HG03064 (cell line): ENCODE results near the gene POLR3GL.

Experiments used
- ATAC-seq: cut with Tn5 transposase; IDR thresholded peaks from one replicate; pipeline ENCODE4 v1.9.1; 2021; ENCODE audit warnings: low read depth; ENCODE audit not compliant: unreplicated experiment

The POLR3GL gene

DNA sequence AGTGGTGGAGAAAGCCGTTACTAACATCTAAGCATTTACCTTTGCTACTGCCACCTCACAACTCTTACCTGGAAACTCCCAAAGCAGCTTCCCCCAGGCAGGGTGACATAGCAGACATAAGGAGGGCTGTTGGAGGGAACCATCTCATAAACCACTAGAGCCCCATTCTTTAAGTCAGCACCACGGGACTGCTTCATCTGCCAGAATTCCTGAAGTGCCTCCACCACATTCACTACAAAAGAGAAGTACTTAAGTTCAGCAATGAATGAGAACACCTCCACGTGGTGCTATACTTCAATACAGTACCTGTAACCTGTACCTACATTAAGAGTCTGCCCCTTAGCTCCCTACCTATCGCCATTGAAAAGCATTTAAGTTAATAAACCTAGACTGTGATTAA is 16.9 kb upstream of the POLR3GL start:
- ATAC-seq: no peak

DNA sequence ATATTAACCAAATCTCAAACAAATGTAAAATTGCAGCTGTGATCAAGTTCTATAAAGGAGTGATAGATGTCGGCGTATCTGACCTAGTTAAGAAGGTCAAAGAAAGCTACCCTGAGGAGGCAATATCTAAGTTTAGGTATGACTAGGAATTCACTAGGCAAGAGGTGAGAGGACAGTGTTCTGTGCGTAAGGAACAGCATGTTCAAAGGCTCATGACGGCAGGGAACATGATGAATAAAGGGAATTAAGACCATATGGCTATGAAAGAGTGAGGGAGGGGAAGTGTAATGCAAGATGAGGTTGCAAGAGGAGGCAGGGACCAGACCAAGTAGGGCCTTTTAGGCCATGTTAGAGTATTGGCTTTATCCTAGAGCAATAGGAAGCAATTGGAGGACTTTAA is 15.3 kb upstream of the POLR3GL start:
- no peak for ATAC-seq

DNA sequence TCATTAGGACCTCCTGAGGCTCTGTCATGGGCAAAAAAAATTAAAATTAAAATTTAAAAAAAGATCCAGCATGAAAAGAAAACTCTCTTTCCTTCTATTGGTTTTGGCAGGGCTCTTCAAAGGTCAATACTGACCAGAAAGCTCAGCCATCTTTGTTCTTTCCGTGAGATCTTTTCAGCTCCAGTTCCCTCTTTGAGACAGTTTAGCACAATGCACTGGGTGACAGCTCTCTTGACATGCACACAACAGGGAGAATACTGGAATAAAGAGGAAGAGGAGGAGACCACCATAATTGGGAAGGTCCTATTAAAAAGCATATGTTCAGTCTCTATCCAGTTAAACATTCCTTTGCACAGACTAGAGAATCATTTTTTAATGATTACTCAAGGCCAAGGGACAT is 13.0 kb upstream of the POLR3GL start:
- ATAC-seq: no peak

DNA sequence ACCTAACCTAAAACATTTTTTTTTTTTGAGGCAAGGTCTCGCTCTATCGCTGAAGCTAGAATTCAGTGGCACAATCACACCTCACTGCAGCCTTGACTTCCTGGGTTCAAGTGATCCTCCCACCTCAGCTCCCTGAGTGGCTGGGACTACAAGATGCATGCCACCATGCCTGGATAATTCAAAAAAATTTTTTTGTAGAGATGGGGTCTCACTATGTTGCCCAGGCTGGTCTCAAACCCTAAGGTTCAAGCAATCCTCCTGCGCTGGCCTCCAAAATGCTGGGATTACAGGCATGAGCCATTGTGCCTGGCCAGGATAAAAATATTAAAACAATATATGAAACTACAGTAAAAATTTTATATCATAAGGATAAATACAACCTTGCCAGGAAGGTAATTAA is 11.6 kb upstream of the POLR3GL start:
- no peak for ATAC-seq

DNA sequence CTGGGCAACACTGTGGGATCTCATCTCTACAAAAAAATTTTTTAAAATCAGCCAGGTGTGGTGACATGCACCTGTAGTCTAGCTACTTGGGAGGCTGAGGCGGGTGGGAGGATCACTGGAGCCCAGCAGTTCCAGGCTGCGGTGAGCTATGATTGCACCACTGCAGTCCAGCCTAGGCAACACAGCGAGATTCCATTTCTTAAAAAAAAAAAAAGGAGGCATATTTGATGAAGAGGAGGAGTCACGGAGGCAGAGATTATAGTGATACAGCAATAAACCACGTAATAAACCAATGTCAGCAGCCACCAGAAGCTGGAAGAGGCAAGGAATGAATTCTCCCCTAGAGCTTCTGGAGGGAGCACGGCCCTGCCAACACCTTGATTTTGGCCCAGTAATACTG is 10.6 kb upstream of the POLR3GL start:
- no peak for ATAC-seq

DNA sequence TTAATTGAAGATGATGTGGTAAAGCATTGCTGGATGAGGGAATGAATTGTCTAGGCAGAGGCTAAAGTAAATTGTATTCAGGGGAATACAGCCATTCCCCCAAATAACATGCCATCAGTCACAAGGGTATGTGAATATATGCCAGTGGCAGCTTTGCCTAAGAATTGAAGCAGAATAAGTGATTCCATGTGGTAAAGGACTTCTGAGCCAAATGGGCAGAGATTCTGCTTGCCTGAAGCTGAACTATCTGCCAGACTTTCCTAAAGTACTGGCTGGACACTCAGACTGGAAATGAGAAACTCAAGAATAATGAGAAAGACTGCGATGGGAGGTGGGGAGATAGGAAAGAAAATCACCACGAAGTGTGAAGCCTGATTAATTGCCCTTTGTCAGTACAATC is 9.1 kb upstream of the POLR3GL start:
- ATAC-seq: no peak

DNA sequence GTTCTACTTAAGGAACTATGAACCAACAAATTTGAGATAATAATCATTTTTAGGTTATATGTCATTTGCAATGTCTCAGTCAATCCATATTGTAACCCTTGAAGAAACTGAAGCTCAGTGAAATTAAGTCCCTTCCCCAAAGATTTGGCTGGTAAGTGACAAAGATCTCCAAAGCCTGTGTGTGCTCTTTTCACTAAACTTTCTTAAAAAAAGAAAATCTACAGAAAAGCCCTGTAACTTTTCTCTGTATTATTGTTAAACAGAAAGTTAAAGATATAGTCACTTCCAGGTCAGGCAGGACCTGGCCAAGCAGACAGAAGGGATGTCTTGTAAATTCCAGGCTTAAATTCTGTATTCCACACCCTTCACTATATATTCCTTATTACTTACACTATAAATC is 8.1 kb upstream of the POLR3GL start:
- no peak for ATAC-seq

DNA sequence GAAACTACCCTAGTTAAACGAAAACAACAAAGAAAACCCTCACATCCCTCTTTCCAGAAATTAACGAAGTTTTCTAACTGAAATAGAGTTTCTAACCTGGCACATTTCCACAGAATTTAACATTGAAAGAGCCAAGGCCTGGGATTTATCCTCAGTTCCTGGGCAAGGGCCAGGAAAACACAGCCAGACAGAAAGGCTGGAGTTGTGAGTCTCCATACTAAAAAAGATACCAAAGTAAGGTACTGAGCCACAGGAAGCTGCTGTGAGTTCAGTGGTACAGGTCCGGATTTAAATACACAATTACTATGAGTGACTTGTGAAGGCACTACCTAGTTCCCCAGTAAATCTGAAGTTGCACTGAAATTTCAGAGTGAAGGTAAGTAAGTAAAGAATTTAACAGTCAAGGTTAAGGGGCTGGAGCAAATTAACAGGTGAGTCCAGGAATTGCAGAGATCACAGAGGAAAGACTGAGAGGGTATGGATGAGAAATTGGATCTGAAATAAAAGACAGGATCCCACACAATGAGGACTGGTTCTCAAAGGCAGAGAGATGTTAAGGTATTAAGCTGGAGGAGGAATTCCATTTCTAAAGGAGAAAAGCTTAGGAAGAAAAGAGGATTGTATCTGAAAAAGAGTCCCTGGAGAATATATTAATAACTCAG is 7.6 kb upstream of the POLR3GL start:
- ATAC-seq: no peak

DNA sequence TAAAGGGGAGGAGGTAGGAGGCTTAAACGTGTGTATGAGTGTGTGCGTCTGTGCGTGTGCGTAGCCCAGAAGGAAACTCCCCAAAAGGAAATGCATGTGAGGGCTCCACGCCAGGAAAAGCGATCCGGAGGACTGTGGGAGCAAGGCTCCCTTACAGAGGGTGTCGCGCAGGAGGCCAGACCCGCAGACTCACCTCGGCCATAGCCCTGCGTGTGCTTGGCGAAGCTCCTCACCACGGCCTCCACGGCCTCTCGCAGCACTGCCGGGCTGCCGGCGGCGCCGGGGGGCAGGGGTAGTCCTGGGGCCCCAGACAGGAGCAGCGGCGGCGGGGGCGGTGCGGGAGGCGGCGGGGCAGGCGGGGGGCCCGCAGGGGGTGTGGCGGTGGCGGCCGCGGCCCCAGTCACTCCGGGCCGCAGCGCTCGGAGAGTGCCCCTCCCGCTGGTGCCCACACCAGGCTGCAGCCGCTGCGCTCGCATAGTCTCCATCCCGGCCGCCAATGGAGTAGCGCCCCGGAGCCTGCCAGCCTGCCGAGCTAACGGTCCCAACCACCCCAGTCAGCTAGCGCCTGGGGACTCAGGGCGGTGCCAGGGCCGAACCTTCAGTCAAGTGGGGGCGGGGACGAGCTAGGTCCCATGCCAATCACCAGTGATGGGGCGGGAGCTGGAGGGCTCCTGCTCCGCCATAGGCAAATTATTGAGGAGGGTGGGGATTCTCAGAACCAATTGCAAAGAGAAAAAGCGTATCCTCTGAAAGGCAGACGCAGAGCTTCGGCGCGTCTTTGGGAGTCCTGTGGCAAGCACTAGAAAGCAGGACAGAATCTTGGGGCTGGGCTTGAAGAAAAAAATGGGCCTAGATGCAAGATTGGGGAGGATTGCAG is 6.8 kb upstream of the POLR3GL start, which contains the start of gene LIX1L:
LIX1L (minus strand) TSS at position 575 of the 877 bp plus-strand sequence; CDS start at position 485, 90 bp downstream.
- peak; percentile 80 for ATAC-seq

DNA sequence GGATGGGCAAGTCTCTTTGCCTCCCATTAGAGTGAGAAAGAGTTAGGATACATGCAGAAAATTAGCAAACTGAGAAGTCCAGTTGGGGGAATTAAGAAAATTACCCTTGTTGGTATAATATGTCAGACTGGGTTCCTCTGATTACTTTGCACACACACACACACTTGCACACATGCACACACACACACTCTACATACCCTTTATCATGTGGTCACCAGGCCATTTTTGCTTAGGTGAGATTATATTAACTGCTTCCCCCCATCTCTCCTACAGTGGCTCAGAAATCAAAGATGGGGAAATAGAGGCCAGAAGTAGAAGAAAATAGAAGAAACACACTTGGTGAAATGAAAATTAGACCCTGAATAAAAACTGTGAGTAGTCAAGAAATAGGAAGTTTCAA is 5.8 kb upstream of the POLR3GL start:
- no peak for ATAC-seq

DNA sequence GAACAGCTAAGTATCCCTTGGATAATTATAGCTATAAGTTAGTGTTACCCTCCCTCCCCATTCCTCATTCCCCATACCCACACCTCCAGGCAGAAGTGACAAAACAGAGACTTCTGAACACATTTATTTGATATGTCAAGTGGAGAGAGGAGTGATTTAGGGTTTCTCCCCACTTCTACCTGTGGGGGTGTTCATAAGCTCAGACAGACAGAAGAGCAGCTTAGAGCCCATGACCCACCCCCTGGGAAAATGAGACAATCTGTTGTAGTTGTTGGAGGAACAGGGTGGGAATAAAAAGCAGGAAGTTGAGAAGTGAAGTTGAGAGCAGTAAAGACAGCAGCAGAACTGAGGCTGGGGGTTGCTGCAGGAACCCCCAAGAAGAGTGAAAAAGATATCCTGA is 5.2 kb upstream of the POLR3GL start:
- ATAC-seq: no peak

DNA sequence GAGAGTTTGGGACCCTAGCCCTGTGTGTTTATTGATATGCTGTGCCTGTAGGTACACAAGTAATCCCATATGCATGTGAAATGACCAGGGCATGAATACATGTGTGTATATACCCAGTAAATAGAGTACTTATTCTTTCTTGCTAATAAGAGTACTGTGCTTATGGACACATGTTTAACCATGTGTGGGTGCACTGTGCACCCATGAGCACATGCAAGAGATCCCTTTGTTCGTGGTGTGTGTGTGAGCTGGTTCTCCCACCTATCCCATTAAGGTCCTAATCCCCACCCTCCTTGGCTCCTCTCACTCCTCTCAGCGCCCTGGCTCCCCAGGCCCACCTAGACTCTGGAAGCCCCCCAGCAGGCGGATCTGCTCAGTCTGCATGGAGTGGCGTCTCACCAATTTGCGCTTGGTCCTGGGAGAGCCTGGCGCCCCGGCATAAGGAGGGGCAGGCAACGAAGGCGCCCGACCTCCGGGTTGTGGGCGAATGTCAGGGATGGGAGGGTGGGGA is 4.5 kb upstream of the POLR3GL start:
- ATAC-seq: no peak

DNA sequence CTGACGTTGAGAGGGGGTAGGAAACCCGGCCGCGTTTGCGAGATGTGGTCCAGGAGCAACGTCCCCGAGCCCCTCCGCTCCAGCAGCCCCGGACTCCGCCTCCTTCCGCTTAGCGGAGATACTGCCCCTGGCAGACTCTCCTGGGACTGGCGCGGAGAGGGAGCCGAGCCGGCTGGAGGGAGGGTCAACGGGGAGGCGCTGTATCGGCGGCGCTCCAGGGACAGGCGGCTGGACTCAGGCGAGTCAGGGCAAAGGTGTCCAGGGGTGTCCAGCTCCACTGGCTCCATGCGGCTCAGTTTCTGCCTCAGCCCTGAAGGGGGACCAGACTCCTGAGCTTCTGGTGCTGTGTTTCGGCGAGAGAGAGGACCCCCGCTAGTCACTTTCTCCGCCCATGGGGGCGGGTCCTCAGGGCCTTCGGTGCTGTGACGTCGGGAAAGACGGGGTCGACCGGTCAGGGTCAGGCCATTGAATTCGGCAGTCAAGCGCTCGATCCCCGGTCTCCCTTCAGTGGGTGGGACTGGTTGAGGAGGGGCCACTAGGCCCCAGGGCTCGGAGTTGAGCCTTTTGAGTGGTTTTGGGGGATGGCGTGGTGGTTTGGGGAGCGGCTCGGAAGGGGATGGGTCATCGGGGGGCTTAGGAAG is 3.9 kb upstream of the POLR3GL start:
- no peak for ATAC-seq

DNA sequence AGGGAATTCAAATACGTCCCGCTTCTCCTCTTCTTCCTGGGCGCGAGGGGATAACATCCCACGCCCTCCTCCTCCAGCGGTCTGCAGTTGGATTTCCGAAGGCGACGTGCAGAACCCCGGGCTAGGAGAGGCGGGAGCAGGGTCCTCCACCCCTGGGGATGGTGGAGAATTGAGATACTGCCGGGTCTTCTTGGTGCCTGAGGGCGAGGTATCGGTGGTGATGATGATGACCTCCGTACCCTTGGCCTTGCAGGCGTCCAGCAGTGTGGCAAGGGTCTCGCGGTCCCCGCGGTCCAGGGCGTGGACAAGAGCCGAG is 3.4 kb upstream of the POLR3GL start:
- ATAC-seq: no peak

DNA sequence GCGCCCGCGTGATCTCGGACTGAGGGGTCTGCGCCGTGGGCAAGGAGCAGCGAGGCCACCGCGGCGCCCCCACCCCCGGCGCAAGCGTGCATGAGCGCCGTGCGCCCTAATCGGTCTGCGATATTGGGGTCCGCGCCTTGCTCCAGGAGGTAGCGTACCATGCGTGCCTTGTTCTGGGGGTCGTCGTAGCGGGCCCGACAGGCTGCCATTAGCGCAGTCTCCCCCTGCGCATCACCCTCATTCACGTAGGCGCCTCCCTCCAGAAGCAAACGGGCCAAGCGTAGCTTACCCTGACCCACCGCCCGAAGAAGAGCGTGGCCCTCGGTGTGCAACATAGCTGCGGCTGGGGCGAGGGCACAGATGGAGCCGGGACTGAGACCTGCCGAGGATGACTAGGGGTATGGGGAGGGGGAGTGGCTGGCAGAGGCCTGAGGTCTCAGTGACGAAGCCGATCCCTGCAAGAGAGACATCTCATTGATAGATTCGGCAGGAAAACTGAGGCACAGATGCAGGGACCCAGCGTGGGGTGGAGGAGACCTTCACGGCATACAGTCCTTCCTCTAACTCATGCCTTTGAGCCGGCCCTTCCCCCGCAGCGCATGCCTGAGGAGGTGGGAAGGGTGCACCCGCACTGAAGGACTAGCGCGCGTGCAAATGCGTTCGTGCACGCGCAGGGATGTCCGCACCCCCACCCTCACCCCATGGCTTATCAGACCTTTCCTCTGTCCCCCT is 2.9 kb upstream of the POLR3GL start:
- no peak for ATAC-seq

DNA sequence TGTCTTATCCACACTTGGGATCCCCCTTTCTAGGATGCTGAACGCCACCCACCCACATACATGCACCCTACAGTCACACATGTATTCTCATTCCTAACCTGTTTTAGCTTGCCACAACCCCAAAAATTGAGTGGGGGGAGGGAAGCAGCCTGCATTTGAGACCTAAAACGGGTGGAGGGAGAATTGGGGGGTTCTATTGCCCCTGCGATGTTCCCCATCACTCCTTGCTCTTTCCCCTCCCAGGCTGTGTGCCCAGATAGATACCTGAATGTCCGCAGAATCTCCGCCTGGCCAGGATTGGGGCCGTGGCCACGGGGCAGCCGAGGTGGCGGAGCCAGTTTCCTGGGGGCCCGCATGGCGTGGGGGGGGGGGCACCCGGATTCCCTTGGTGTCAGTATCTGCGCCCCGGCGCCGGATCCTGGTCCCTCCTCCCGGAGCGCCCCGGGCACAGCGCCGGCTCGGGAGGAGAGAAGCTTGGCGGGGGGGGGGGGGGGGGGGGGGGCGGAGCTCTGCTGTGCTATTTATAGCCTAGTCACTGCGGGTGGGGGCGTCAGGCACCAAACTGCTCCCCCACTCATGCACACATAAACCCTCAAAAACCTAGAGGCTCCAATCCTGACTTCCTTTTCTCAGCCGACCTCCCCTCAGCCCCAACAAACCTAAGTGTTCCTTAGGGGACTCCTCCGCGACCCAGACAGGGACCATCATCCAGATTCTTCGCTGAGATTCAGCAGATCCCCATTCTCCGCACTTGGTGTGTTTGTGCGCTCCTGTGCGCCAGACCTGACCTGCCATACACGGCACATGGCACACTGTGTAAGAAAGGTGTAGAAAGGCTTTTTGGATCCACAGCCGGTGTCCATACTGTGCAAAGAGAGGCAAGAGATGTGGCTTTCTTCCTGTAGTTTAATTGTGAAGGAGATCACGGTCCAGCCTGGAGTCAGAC is 2.1 kb upstream of the POLR3GL start:
- ATAC-seq: no peak

DNA sequence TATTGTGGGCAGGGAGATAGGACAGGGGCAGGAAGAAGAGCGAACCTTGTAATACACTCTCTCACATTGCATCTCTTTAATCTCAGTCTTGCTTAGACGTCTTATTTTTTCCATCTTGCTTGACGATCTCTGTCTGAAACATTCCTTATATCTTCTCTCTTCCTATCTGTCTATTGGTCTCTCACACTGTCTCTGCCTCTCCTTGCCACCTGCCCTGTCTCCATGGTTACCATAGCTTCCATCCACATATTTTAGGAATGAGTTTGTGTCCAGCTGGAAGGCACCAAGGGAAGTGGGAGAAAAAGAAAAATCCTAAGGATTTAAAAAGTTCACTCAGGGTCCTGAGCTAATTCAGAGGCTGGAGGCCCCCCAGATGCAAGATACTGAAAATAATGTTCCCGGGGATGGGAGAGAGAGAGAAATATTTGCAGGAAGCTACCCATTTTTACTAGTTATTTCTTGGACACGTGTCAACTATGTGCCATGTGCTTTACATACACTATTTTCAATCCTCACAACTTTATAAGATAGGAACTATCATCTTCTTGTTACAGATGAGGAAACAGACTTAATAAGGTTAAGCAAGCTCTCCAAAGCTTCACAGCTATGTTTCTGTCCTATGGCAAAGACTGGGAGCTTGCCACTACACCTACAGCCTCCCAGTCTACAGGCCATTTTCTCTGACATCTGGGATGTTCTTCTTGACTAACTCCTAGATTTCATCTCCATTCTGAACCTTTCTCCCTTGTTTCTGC is 1.0 kb upstream of the POLR3GL start:
- no peak for ATAC-seq

DNA sequence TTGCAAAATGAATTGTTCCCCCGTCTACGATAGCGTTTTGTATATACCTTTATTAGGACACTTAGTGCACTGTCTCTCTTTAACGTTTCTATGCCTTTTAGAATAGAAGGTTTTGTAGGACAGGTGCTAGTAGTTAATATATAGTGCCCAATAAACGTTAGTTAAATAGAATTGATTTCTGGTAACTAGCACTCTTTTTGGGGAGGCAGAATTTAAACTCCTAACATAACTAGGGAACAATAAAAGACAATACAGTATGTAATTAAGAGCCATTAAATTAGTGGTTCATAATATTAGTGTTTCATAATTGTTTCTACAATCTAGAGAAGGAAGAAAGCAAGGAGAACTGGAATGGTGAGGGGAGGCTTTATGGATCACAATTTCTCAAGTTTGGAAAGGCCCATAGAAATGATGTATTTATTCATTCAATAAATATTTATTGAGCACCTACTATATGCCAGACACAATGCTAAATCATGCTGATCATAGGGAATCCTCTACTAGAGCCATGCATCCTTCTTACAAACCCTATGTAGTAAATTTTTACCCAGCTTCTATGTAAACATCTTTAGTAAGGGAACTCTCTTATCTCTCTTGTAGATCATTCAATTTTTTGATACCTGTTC is 742 bp downstream of the POLR3GL start:
- ATAC-seq: no peak

DNA sequence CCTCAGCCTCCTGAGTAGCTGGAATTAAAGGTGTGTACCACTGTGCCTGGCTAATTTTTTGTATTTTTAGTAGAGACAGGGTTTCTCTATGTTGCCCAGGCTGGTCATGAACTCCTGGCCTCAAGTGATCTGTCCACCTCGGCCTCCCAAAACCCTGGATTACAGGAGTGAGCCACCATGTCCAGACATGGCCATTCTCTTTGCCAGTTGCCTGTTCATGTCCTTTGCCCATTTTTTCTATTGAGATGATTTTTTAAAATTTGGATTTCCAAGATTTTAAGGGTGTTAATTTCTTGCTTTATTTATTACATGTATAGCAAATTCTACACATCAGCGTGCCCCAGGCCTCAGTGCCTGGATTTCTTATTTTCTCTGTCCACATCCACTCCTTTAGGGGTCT is 2.8 kb downstream of the POLR3GL start:
- no peak for ATAC-seq
